WERI-Rb-1 (cell line): ENCODE results near the gene TNRC6A.

Experiments
- DNase-seq: peaks from one replicate; pipeline ENCODE4 v3.0.0-alpha.2; 2020
- H3K27ac ChIP-seq: fragments of 250-450 bp; sonication (Bioruptor Pico); 2 replicates; pipeline ENCODE4 v1.5.1; 2020; ENCODE audit warnings: mild to moderate bottlenecking, moderate library complexity
- H3K27me3 ChIP-seq: fragments of 250-450 bp; sonication (Bioruptor Pico); 2 replicates; pipeline ENCODE4 v1.5.1; 2021; ENCODE audit warnings: mild to moderate bottlenecking, low read depth, moderate library complexity; ENCODE audit not compliant: insufficient read depth, severe bottlenecking
- H3K36me3 ChIP-seq: fragments of 250-450 bp; sonication (Bioruptor Pico); 2 replicates; pipeline ENCODE4 v1.5.1; 2020; ENCODE audit warnings: mild to moderate bottlenecking, moderate library complexity
- H3K4me3 ChIP-seq: 2 replicates; pipeline ENCODE4 v1.5.1; 2011; ENCODE audit warnings: low read depth, mild to moderate bottlenecking, control low read depth, low read length
- H3K9me3 ChIP-seq: fragments of 250-450 bp; sonication (Bioruptor Pico); 2 replicates; pipeline ENCODE4 v1.5.1; 2021; ENCODE audit warnings: mild to moderate bottlenecking, moderate library complexity; ENCODE audit not compliant: severe bottlenecking
- TF ChIP-seq, protein P1 (sequence below): IDR thresholded peaks from 2 replicates; pipeline ENCODE4 v1.5.1; 2011; ENCODE audit warnings: low read depth, mild to moderate bottlenecking, control low read depth, inconsistent platforms, low read length

Gene TNRC6A

GRCh38 chr16:24815021-24815420, 85.6 kb downstream of the TNRC6A start:
- no peak overlapping the region for H3K27ac ChIP-seq
- H3K27me3 ChIP-seq = no peaks in the 10 kb centered on the region
- H3K9me3 ChIP-seq = no peaks in the 10 kb centered on the region
- peaks cover 93% of the 10 kb centered on the region for H3K36me3 ChIP-seq
- DNase-seq = no peak
- H3K4me3 ChIP-seq = no peak overlapping the region
- TF ChIP-seq, protein P1, sequence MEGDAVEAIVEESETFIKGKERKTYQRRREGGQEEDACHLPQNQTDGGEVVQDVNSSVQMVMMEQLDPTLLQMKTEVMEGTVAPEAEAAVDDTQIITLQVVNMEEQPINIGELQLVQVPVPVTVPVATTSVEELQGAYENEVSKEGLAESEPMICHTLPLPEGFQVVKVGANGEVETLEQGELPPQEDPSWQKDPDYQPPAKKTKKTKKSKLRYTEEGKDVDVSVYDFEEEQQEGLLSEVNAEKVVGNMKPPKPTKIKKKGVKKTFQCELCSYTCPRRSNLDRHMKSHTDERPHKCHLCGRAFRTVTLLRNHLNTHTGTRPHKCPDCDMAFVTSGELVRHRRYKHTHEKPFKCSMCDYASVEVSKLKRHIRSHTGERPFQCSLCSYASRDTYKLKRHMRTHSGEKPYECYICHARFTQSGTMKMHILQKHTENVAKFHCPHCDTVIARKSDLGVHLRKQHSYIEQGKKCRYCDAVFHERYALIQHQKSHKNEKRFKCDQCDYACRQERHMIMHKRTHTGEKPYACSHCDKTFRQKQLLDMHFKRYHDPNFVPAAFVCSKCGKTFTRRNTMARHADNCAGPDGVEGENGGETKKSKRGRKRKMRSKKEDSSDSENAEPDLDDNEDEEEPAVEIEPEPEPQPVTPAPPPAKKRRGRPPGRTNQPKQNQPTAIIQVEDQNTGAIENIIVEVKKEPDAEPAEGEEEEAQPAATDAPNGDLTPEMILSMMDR = no peak

GRCh38 chr16:24816688-24817087, 87.2 kb downstream of the TNRC6A start:
- peaks cover 93% of the 10 kb centered on the region for H3K36me3 ChIP-seq
- H3K27me3 ChIP-seq = no peaks in the 10 kb centered on the region
- no peak overlapping the region for H3K4me3 ChIP-seq
- DNase-seq = no peak
- no peaks in the 10 kb centered on the region for H3K9me3 ChIP-seq
- TF ChIP-seq, protein P1 = no peak
- no peak overlapping the region for H3K27ac ChIP-seq

GRCh38 chr16:24819462-24820040, 90.1 kb downstream of the TNRC6A start:
- Histone ChIP-seq H3K9me3 (no peaks in the 10 kb centered on the region), H3K4me3 (no peak overlapping the region), H3K27me3 (no peaks in the 10 kb centered on the region), H3K27ac (no peak overlapping the region), H3K36me3 (peaks cover 89% of the 10 kb centered on the region)
- DNase-seq = no peak
- TF ChIP-seq, protein P1 = no peak

DNA sequence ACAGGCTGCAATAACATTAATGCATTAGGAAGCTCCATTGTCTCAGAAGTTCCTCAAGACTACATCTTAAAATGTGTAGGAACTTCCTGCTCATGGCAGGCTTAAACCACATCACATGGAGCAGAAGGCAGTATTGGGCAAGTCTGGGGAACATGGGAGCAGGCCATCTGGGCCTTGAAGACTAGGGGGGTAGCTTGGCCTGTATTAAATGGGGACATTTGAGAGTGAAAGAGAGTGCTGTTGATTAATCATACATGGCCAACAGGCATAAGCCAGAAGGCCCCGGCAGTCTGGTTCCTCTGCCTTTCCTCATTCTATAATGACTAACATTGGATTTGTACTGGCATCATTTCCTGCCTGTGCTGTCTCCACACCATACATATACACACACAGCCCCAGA, 91.1 kb downstream of the TNRC6A start:
- Histone ChIP-seq H3K27me3 (no peaks in the 10 kb centered on the region), H3K9me3 (no peaks in the 10 kb centered on the region), H3K27ac (no peak overlapping the region), H3K36me3 (peaks cover 84% of the 10 kb centered on the region), H3K4me3 (no peak overlapping the region)
- DNase-seq = no peak
- TF ChIP-seq, protein P1 = no peak

DNA sequence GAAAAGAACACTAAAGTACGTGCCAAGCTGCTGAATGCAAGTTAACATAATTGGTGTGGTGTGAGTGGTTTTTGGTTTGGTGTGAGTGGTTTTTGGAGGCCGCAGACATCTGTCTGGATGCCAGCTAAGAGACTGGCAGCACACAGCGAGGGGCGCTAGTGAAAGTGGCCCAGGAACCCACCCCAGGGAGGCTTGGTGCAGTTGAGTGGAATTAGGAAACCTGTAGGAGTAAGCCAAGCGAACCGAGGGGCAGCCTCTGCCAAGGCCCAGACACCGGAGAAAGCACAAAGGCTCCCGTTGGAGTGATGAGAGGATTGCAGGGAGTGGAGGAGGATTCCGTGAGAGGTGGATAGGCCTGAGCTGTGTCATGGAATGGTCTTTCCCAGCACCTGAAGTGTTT, 91.7 kb downstream of the TNRC6A start:
- DNase-seq = no peak
- H3K36me3 ChIP-seq = peaks cover 84% of the 10 kb centered on the region
- no peak overlapping the region for H3K4me3 ChIP-seq
- H3K27me3 ChIP-seq = no peaks in the 10 kb centered on the region
- H3K9me3 ChIP-seq = no peaks in the 10 kb centered on the region
- TF ChIP-seq, protein P1 = no peak
- no peak overlapping the region; the same call in 1 of the 2 replicates for H3K27ac ChIP-seq

- DNase-seq = no peak
- H3K27ac ChIP-seq = no peak overlapping the region
- peaks cover 82% of the 10 kb centered on the region for H3K36me3 ChIP-seq
- H3K4me3 ChIP-seq = no peak overlapping the region
- H3K27me3 ChIP-seq = no peaks in the 10 kb centered on the region
- no peaks in the 10 kb centered on the region for H3K9me3 ChIP-seq
- TF ChIP-seq, protein P1 = no peak
These were observed 93.1 kb downstream of the TNRC6A start for GRCh38 chr16:24822542-24822941.
